Choroid plexus epithelial cell (primary cell): ENCODE measurements around the gene POLR2E.

ENCODE experiments used
- DNase-seq: peaks from one replicate; pipeline ENCODE4 v3.0.0-alpha.2; 2010; ENCODE audit warnings: low read depth
- H3K4me3 ChIP-seq: 2 replicates; pipeline ENCODE4 v1.5.1; 2011; ENCODE audit warnings: low read depth, mild to moderate bottlenecking, control low read depth, low read length, moderate library complexity
- CTCF ChIP-seq: conservative IDR thresholded peaks from 2 replicates; pipeline ENCODE4 v1.5.1; 2011; ENCODE audit warnings: low read depth, mild to moderate bottlenecking, control low read depth, inconsistent platforms, low read length, moderate library complexity

POLR2E gene

GRCh38 chr19:1109697-1110671, 14.8 kb upstream of the POLR2E start:
- no peak for TF ChIP-seq CTCF
- no peak for DNase-seq

DNA sequence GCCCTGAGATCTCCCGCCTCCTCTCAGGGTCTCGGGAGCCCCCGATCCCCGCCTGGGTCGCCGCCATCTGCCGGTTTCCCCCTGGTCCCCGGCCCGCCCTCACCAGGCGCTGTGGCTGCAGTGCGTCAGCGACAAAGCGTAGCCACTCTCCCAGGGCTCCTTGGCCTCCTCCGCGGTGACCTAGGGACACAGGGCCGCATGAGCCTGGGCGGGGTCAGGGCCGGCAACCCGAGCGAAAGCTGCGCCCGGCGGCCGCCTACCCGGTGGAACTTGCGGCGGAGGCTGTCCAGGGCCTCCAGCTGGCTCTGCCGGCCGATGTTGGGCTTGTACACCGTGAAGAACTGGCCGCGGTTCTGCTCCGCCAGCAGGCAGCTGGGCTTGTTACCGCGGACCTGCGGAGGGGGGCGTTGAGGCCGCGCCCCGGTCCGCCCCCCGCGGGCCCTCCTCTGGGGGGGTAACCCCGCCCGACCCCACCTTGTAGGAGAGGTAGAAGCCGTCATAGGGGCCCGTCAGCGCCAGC, 13.9 kb upstream of the POLR2E start:
- H3K4me3 ChIP-seq = no peak overlapping the region
- no peak for DNase-seq
- TF ChIP-seq CTCF = no peak

More at GRCh38 chr19:1109697-1110671, 14.8 kb upstream of the POLR2E start:
- H3K4me3 ChIP-seq = no peak overlapping the region

GRCh38 chr19:1108291-1109031, 13.3 kb upstream of the POLR2E start:
- no peak for DNase-seq
- TF ChIP-seq CTCF = no peak
- no peak overlapping the region for H3K4me3 ChIP-seq

DNA sequence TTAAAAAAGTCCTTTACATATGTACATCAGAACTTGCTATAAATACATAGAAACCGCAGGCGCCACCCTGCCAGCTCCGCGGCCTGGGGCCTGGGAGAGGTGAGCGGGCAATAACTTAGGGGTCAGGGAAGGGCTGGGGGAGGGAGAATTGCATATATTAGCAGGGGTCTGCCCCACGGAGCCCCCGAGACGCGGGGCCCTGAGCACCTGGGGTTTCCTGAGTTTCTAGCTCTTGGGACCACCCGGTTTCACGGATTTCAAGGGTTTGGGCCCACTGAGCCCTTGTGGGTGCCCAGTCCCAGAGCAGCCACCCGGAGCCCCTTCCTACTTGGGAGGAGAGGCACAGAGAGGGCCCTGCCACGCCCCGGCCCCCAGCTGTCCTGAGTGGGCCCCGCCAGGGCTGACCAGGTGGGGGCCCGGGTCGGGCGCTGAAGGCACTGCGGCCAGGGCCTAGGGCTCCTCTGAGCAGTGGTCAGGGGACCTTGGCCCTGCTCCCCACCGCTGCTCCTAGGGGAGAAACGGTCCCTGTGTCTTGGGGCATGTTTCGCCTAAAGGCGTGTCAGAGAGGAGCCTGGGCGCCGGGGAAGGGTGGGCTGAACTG, 12.6 kb upstream of the POLR2E start:
- H3K4me3 ChIP-seq = no peak overlapping the region
- DNase-seq = no peak
- no peak for TF ChIP-seq CTCF

GRCh38 chr19:1106841-1107660, 11.9 kb upstream of the POLR2E start:
- H3K4me3 ChIP-seq = no peak overlapping the region
- DNase-seq = peak; percentile 84
- TF ChIP-seq CTCF = peak; percentile 37
